MCF 10A (cell line): ENCODE results near the gene FAM89B. TPM values are rescaled to one million over a fixed set of nuclear protein-coding genes. Genes with fewer than 3 reads are reported as not detected.

Experiments used
- BruUV-seq: library from RNA; stranded (reverse); fragments of 400-500 nt; replicated peaks from 2 replicates; lab custom pipeline; 2021; lab: Mats Ljungman, UMichigan
- CTCF ChIA-PET: fragments of 300-600 bp; sonication (Branson Sonifier 250); formaldehyde crosslinking; extraction: SDS; loops from one replicate; lab custom pipeline; 2021; ENCODE audit warnings: antibody characterized with exemption, inconsistent platforms; lab: Yijun Ruan, JAX
- POLR2A ChIA-PET: fragments of 300-600, 350-650 bp; sonication (Branson Sonifier 250); formaldehyde crosslinking; extraction: SDS; loops from one replicate; lab custom pipeline; 2020; ENCODE audit warnings: antibody characterized with exemption, inconsistent platforms; lab: Yijun Ruan, JAX
- DNase-seq: peaks from one replicate; pipeline ENCODE4 v3.0.0-alpha.2; 2018; ENCODE audit not compliant: unreplicated experiment
- H3K27ac Mint-ChIP-seq: one replicate; pipeline ENCODE4 v1.8.0; 2022; ENCODE audit warnings: mild to moderate bottlenecking, low read depth, mixed read lengths; ENCODE audit not compliant: unreplicated experiment
- H3K27me3 Mint-ChIP-seq: one replicate; pipeline ENCODE4 v1.8.0; 2022; ENCODE audit warnings: mixed read lengths; ENCODE audit not compliant: insufficient read depth, unreplicated experiment
- H3K36me3 Mint-ChIP-seq: one replicate; pipeline ENCODE4 v1.8.0; 2022; ENCODE audit warnings: mild to moderate bottlenecking, moderate library complexity, mixed read lengths; ENCODE audit not compliant: insufficient read depth, unreplicated experiment
- H3K4me1 Mint-ChIP-seq: one replicate; pipeline ENCODE4 v1.8.0; 2022; ENCODE audit warnings: mixed read lengths; ENCODE audit not compliant: insufficient read depth, unreplicated experiment
- H3K4me3 Mint-ChIP-seq: one replicate; pipeline ENCODE4 v1.8.0; 2022; ENCODE audit warnings: mild to moderate bottlenecking, moderate library complexity, mixed read lengths; ENCODE audit not compliant: unreplicated experiment
- H3K9me3 Mint-ChIP-seq: one replicate; pipeline ENCODE4 v1.8.0; 2022; ENCODE audit warnings: mixed read lengths; ENCODE audit not compliant: unreplicated experiment
- intact Hi-C: fragments of 100-400 bp; cut with micrococcal nuclease; formaldehyde crosslinking; loops from 2 replicates; pipeline ENCODE4 v1.14.1; 2022
- total RNA-seq: library from RNA; stranded (reverse); gene quantifications from 2 replicates; pipeline ENCODE4 v1.2.3, GENCODE V29; 2022
- TF ChIP-seq, protein P1 (sequence below): fragments of 200-600 bp; IDR thresholded peaks from one replicate; pipeline ENCODE4 v1.8.0; 2022; ENCODE audit warnings: antibody characterized with exemption, mild to moderate bottlenecking; ENCODE audit not compliant: unreplicated experiment

Gene FAM89B
- total RNA-seq, 1 experiment from 2014 or later: 16.7 TPM

DNA sequence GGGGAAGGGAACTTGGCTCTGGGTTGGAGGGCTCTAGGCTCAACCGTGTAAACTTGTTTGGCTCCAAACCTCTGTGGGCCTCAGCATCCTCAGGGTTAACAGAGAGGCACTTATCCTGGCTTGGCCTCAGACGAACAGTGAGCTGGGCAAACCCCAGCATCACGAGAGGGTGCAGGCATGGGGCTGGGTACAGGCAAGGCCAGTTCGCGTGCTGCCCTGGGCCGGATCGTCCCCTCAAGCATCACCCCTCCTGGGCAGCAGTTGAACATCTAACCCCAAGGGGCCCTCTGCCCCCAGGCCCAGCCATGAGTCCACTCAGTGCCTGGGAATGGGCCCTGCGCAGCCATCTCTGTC is 5.4 kb downstream of the FAM89B start:
- intact Hi-C loops: loop anchor here (1.0 kb wide), 1 partner anchor 38 kb away; the partner anchor contains the start of gene PCNX3
- H3K27ac Mint-ChIP-seq: peak overlapping the region; percentile 90
- DNase-seq: no peak

DNA sequence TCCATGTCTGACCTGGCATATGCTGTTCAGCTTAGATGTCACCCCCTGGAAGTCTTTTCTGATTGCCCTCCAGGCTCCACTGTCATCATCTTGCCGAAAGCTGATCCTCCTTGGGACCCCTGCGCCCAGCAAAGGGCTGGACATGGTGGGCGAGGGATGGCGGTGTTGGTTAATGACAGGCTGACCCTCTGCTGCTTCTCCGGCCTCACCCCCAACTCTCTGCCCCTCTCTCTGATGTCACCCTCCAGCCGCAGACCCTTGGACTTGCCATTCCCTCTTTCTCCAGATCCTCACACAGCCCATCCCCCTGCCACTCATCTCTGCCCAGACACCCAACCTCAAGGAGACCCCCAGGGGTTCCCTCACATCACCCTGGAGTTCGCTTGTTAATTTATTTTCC is 5.8 kb downstream of the FAM89B start:
- Mint-ChIP-seq H3K9me3 (no peaks in the 10 kb centered on the region), H3K36me3 (peaks cover 40% of the 10 kb centered on the region), H3K4me1 (peaks cover 28% of the 10 kb centered on the region), H3K4me3 (peak overlapping the region; percentile 97), H3K27me3 (no peaks in the 10 kb centered on the region), H3K27ac (peak overlapping the region; percentile 68)
- ChIA-PET POLR2A (interaction anchor here (0.5 to 3.7 kb wide), 7 partner anchors 9 to 322 kb away, joined by 3 to 60 read pairs (median 5); partner anchors contain the start of genes FOSL1, MAP3K11 and PCNX3), CTCF (interaction anchor here (1.9 kb wide), 2 partner anchors 16 to 37 kb away, joined by 10 to 16 read pairs; no protein-coding TSS in a partner anchor)
- BruUV-seq: no TSS peak
- intact Hi-C loops: no loop called here
- no peak for DNase-seq
- TF ChIP-seq, protein P1, sequence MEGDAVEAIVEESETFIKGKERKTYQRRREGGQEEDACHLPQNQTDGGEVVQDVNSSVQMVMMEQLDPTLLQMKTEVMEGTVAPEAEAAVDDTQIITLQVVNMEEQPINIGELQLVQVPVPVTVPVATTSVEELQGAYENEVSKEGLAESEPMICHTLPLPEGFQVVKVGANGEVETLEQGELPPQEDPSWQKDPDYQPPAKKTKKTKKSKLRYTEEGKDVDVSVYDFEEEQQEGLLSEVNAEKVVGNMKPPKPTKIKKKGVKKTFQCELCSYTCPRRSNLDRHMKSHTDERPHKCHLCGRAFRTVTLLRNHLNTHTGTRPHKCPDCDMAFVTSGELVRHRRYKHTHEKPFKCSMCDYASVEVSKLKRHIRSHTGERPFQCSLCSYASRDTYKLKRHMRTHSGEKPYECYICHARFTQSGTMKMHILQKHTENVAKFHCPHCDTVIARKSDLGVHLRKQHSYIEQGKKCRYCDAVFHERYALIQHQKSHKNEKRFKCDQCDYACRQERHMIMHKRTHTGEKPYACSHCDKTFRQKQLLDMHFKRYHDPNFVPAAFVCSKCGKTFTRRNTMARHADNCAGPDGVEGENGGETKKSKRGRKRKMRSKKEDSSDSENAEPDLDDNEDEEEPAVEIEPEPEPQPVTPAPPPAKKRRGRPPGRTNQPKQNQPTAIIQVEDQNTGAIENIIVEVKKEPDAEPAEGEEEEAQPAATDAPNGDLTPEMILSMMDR: no peak

More for the DNA sequence above, 5.4 kb downstream of the FAM89B start:
- no peaks in the 10 kb centered on the region for H3K27me3 Mint-ChIP-seq
- peaks cover 40% of the 10 kb centered on the region for H3K36me3 Mint-ChIP-seq
- peak overlapping the region; percentile 97 for H3K4me3 Mint-ChIP-seq
- no TSS peak for BruUV-seq
- ChIA-PET POLR2A (interaction anchor here (0.6 to 3.7 kb wide), 12 partner anchors 9 to 323 kb away, joined by 3 to 60 read pairs (median 5); partner anchors contain the start of genes CFL1, FOSL1, KCNK7 and MAP3K11), CTCF (interaction anchor here (1.9 kb wide), 2 partner anchors 16 to 37 kb away, joined by 10 to 16 read pairs; no protein-coding TSS in a partner anchor)
- TF ChIP-seq, protein P1: no peak
- H3K9me3 Mint-ChIP-seq: no peaks in the 10 kb centered on the region
- peaks cover 28% of the 10 kb centered on the region for H3K4me1 Mint-ChIP-seq

DNA sequence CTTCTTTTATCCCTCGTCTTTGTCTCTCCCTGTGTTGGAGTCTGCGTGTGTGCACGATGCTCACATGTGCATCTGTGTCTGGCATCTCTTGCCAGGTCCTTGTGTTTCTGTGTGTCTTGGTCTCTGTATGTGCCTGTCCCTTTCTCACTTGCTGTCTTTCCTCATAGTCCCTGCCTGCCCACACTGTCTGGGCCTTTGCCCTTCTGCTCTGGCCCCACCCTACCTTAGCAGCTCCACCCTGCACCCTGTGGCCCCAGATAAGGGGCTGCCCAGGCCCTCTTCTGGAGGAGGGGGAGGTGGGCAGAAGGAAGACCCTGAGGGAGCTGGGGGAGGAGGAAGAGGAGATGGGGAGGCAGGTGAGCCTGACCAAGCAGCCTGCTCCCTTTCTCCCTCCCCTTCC is 6.3 kb downstream of the FAM89B start:
- no peak for DNase-seq
- POLR2A ChIA-PET: no interaction called here
- CTCF ChIA-PET: interaction anchor here (1.9 kb wide), 1 partner anchor 15 kb away, joined by 10 read pairs; no protein-coding TSS in a partner anchor
- peaks cover 36% of the 10 kb centered on the region for H3K36me3 Mint-ChIP-seq
- H3K4me1 Mint-ChIP-seq: peaks cover 28% of the 10 kb centered on the region
- intact Hi-C loops: no loop called here
- BruUV-seq: no TSS peak
- TF ChIP-seq, protein P1: no peak
- no peaks in the 10 kb centered on the region for H3K27me3 Mint-ChIP-seq
- H3K4me3 Mint-ChIP-seq: peak overlapping the region; percentile 3
- H3K27ac Mint-ChIP-seq: peak overlapping the region; percentile 68
- H3K9me3 Mint-ChIP-seq: no peaks in the 10 kb centered on the region

DNA sequence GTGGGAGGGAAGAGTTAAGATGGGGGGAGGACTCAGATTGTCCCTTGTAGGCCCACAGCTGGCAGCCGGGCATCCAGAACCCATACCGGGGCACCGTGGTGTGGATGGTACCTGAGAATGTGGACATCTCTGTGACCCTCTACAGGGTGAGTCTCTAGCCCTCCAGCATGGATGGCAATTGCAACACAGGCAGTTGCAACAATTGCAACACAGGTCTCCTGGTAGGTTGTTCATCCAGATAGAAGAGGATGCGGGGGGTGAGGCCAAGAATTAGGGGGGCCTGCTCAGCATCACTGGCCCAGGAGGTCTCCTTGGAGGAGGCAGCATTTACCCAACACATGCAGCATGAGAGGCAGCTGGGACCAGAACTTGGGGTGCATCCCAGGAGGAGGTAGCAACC is 7.0 kb downstream of the FAM89B start:
- no peak overlapping the region for H3K27ac Mint-ChIP-seq
- H3K9me3 Mint-ChIP-seq: no peaks in the 10 kb centered on the region
- no peaks in the 10 kb centered on the region for H3K27me3 Mint-ChIP-seq
- ChIA-PET POLR2A (no interaction called here), CTCF (interaction anchor here (0.7 to 1.9 kb wide), 2 partner anchors 9 to 15 kb away, joined by 3 to 10 read pairs; partner anchors contain the start of gene ZNRD2)
- no TSS peak for BruUV-seq
- peaks cover 35% of the 10 kb centered on the region for H3K36me3 Mint-ChIP-seq
- DNase-seq: no peak
- no peak overlapping the region for H3K4me3 Mint-ChIP-seq
- intact Hi-C loops: no loop called here
- H3K4me1 Mint-ChIP-seq: peaks cover 28% of the 10 kb centered on the region
- TF ChIP-seq, protein P1: no peak
